Rectal smooth muscle tissue (tissue), 1 donor: ENCODE results near the gene PIP5KL1.

Experiments used
- H3K27ac ChIP-seq: one replicate; pipeline ENCODE4 v1.7.0; 2013; ENCODE audit warnings: low read depth, low read length, inconsistent platforms
- H3K27me3 ChIP-seq: one replicate; pipeline ENCODE4 v1.7.0; 2013; ENCODE audit warnings: low read length; ENCODE audit not compliant: control insufficient read depth, insufficient read depth
- H3K36me3 ChIP-seq: one replicate; pipeline ENCODE4 v1.7.0; 2013; ENCODE audit warnings: low read length; ENCODE audit not compliant: control insufficient read depth, insufficient read depth
- H3K4me1 ChIP-seq: one replicate; pipeline ENCODE4 v1.7.0; 2013; ENCODE audit warnings: low read length; ENCODE audit not compliant: control insufficient read depth, insufficient read depth
- H3K4me3 ChIP-seq: one replicate; pipeline ENCODE4 v1.7.0; 2013; ENCODE audit warnings: low read length
- H3K9ac ChIP-seq: one replicate; pipeline ENCODE4 v1.7.0; 2013; ENCODE audit warnings: low read length

PIP5KL1 gene

DNA sequence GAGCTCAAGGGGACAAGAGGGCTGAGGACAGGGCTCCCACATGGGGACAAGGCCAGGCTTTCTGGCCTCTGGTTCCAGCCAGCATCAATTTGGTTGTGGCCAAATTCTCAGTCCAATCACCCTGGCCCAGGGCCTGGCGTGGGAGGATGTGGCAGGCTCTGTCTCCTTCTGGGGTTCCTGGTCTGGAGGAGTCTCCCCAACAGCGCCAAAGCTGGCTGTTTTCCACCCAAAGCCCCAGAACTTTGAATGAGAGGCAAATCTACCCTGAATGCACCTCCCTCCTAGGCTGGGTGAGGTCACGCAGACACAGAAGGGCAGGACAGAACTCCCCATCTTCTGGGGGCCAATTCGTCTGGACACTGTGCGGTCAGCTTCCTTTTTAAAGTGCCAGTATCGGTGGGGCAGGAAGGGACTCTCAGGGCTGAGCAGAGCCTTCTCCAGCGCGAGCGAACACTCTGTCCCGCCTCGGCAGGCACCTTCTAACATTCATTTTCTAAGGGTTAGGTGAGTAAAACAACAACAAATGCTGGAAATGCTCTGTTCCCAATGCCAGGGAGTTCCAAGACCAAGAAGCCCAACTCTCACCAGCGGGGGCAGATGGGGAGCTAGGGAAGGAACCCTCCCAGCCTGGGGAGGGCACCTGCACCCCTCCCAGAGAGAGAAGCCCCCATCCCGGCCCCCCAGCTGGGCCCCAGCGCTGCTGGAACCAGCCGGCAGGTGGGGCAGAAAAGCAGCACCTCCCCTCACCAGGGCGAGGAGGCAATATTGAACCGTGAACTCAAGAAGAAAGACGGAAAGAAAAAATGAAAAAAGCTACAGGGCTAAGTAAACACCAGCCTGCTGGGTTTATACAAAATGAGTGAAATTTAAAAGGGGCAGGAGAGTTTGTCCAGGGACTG is 10.7 kb upstream of the PIP5KL1 start:
- H3K27ac ChIP-seq, result no peak overlapping the region
- H3K27me3 ChIP-seq, result no peaks in the 10 kb centered on the region
- H3K36me3 ChIP-seq, result peaks cover 15% of the 10 kb centered on the region
- H3K4me1 ChIP-seq, result peaks cover 9% of the 10 kb centered on the region
- H3K4me3 ChIP-seq, result no peak overlapping the region
- H3K9ac ChIP-seq, result no peak overlapping the region

DNA sequence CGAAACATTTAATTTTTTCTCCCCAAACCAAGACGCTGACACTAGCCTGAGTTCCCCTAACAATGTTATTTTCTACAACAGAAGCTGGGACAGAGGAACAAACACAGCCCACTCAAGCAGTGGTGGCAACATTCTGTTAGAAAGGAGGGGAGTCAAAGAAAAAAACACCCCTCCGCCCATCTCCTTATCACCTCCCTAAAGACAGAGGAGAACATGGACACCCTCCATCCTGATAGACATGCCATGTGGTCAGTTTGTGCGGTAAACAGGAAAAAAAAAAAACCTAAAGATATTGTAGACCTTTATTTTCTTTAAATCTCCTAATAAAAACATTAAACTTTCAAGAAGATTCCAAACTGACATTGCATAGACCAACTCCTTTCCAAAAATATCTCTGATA is 10.0 kb upstream of the PIP5KL1 start:
- Histone ChIP-seq H3K4me3 (no peak overlapping the region), H3K4me1 (peaks cover 12% of the 10 kb centered on the region), H3K9ac (no peak overlapping the region), H3K36me3 (peaks cover 13% of the 10 kb centered on the region), H3K27me3 (no peaks in the 10 kb centered on the region), H3K27ac (no peak overlapping the region)

DNA sequence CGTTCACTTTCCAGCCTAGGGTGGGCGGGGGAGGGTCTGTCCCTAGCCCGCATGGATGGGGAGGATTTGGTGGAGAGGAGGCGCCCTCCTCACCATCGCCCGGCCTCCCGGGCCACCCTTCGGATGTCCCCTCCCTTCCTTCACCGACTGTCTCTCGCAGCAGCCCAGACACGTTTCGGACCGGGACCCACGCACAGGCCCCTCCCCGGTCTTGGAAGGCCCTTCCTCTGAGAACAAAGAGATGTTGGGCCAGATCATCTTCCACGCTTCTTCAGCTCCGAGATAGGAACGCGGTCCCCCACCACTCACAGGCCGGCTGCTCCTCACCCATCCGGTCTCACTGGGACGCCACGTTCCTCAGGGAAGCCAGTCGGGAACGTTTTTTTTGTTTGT is 7.7 kb upstream of the PIP5KL1 start:
- Histone ChIP-seq H3K27ac (no peak overlapping the region), H3K27me3 (no peaks in the 10 kb centered on the region), H3K4me3 (peak overlapping the region; percentile 69), H3K4me1 (peaks cover 12% of the 10 kb centered on the region), H3K36me3 (peaks cover 11% of the 10 kb centered on the region), H3K9ac (no peak overlapping the region)

GRCh38 chr9:127937388-127938297 is 7.1 kb upstream of the PIP5KL1 start, which contains the start of gene DPM2:
DPM2 (minus strand) TSS chr9:127937854; CDS start chr9:127937820, 34 bp downstream.
- peak within 1 kb of the TSS; percentile 69 for H3K4me3 ChIP-seq
- H3K4me1 ChIP-seq, result peaks cover 12% of the 10 kb centered on the region
- peaks cover 5% of the 10 kb centered on the region for H3K36me3 ChIP-seq
- H3K27me3 ChIP-seq, result no peaks in the 10 kb centered on the region
- H3K9ac ChIP-seq, result peak within 1 kb of the TSS; percentile 33
- peak within 1 kb of the TSS; percentile 50 for H3K27ac ChIP-seq

DNA sequence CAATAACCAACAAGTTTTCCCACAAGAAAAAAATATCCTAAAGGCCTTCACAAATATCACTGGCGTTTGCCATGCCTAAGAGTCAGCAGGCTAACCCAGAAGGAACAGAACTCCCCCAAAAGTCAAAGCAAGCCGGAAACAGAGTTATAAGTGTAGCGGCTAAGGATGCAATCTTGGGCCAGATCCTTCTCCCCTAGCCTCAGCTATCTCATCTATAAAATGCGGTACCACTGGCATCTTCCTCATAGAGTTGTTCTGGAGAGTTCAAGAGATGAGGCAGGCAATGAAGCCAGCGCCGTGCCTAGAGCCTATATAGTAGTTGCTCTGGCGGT is 6.4 kb upstream of the PIP5KL1 start:
- Histone ChIP-seq H3K9ac (peak overlapping the region; percentile 33), H3K27me3 (no peaks in the 10 kb centered on the region), H3K36me3 (no peaks in the 10 kb centered on the region), H3K27ac (no peak overlapping the region), H3K4me1 (peaks cover 12% of the 10 kb centered on the region), H3K4me3 (peak overlapping the region; percentile 69)

DNA sequence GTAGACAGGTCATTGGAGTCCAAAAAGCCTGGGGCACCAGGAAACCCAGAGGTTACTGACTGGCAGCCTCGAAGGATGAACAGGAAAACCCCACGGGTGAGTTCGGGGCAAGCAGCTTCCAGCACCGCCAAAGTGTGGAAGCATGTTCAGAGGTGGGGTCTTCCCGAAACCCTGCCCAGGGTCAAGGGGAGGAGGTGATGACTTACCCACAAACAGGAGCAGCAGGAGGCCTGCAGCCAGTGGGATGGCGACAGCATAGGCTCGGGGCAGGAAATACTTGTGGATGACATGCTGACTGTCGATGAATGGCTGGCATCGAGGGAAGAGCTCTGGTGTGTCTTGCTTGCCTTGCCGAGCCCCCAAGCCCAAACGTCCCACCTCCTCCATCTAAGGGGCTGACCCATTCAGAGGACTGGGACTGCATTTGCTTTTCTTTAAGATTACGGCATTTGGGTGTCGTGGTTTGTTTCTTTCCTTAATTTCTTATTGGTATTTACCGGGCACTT is 5.8 kb upstream of the PIP5KL1 start:
- Histone ChIP-seq H3K4me3 (no peak overlapping the region), H3K27ac (no peak overlapping the region), H3K36me3 (no peaks in the 10 kb centered on the region), H3K9ac (no peak overlapping the region), H3K27me3 (no peaks in the 10 kb centered on the region), H3K4me1 (peaks cover 12% of the 10 kb centered on the region)

DNA sequence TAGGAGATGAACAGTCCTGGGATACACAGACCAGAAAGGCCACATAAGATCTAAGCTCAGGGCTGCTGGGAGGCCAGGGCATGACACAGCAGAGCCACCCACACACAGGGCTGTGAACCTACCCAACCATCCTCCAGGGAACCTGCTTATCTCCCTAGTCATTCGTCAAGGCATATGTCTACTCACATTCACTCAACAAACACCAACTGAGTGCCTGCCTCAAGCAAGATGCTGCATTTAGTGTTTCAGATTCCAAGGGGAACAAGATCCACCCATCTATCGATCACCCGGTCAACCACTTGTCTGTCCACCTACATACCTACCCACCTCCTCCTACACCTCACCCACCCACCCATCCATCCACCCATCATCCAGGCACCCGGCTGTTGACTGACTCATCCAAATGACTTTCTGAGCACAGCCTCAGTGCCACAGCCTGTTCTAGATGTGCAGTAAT is 5.2 kb upstream of the PIP5KL1 start:
- H3K4me1 ChIP-seq, result peaks cover 12% of the 10 kb centered on the region

GRCh38 chr9:127934986-127935385 is 4.4 kb upstream of the PIP5KL1 start:
- H3K9ac ChIP-seq, result no peak overlapping the region
- no peak overlapping the region for H3K4me3 ChIP-seq
- H3K27me3 ChIP-seq, result no peaks in the 10 kb centered on the region
- no peaks in the 10 kb centered on the region for H3K36me3 ChIP-seq
- peaks cover 12% of the 10 kb centered on the region for H3K4me1 ChIP-seq
- no peak overlapping the region for H3K27ac ChIP-seq

More for the DNA sequence above, 5.2 kb upstream of the PIP5KL1 start:
- Histone ChIP-seq H3K27me3 (no peaks in the 10 kb centered on the region), H3K27ac (no peak overlapping the region), H3K9ac (no peak overlapping the region), H3K4me3 (no peak overlapping the region), H3K36me3 (no peaks in the 10 kb centered on the region)

GRCh38 chr9:127934248-127934647 is 3.7 kb upstream of the PIP5KL1 start:
- Histone ChIP-seq H3K4me1 (peaks cover 12% of the 10 kb centered on the region), H3K36me3 (no peaks in the 10 kb centered on the region), H3K4me3 (no peak overlapping the region), H3K27ac (no peak overlapping the region), H3K27me3 (no peaks in the 10 kb centered on the region), H3K9ac (no peak overlapping the region)

DNA sequence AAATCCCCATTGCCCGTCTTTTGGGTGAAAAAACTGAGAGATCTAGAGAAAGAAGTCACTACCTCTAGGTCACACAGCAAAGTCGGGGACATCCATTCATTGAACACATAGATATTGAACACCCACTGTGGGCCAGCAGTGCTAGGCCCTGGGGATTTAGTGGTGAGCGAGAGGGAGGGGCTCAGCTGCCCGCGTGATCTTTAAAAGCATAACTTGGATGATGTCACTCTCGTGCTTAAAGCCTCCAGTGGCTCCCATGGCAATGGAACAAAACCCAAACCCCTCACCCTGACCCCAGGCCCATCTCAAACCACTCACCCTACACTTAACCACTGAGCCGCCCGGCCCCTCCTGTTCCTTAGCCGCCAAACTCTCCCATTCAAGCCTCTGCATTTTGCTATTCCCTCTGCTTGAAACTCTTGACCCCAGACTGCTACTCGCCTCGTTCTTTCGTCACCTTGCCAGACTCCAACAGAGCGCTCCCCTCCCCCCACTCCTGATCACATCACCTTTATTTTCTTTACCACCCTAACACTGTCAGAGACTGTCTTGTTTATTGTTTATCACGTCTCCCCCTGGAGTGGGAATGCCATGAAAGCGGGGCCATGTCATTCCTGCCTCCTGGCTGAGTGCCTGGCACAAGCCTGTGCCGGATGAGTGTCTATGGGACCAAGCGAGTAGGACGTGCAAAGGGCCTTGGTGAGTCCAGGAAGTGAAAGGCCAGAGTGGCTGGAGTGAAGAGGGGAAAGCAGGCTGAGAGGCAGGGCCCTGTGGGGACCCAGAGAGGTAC is 710 bp upstream of the PIP5KL1 start:
- peak overlapping the region; percentile 42 for H3K4me3 ChIP-seq
- peaks cover 3% of the 10 kb centered on the region for H3K4me1 ChIP-seq
- no peak overlapping the region for H3K27ac ChIP-seq
- peaks cover 8% of the 10 kb centered on the region for H3K27me3 ChIP-seq
- no peak overlapping the region for H3K9ac ChIP-seq
- H3K36me3 ChIP-seq, result no peaks in the 10 kb centered on the region

- no peak overlapping the region for H3K4me3 ChIP-seq
- H3K4me1 ChIP-seq, result no peaks in the 10 kb centered on the region
- H3K27me3 ChIP-seq, result peaks cover 9% of the 10 kb centered on the region
- no peak overlapping the region for H3K9ac ChIP-seq
- H3K27ac ChIP-seq, result no peak overlapping the region
- H3K36me3 ChIP-seq, result no peaks in the 10 kb centered on the region
These were observed 975 bp downstream of the PIP5KL1 start for GRCh38 chr9:127929625-127929979.
